ENCODE results near the gene SPHK1.
"Not testable (repeated sequence)": the region's sequence is repeated elsewhere in the genome, so short reads cannot be mapped to it uniquely, and the experiment has no call there.

SPHK1 gene, protein sequence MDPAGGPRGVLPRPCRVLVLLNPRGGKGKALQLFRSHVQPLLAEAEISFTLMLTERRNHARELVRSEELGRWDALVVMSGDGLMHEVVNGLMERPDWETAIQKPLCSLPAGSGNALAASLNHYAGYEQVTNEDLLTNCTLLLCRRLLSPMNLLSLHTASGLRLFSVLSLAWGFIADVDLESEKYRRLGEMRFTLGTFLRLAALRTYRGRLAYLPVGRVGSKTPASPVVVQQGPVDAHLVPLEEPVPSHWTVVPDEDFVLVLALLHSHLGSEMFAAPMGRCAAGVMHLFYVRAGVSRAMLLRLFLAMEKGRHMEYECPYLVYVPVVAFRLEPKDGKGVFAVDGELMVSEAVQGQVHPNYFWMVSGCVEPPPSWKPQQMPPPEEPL

DNA sequence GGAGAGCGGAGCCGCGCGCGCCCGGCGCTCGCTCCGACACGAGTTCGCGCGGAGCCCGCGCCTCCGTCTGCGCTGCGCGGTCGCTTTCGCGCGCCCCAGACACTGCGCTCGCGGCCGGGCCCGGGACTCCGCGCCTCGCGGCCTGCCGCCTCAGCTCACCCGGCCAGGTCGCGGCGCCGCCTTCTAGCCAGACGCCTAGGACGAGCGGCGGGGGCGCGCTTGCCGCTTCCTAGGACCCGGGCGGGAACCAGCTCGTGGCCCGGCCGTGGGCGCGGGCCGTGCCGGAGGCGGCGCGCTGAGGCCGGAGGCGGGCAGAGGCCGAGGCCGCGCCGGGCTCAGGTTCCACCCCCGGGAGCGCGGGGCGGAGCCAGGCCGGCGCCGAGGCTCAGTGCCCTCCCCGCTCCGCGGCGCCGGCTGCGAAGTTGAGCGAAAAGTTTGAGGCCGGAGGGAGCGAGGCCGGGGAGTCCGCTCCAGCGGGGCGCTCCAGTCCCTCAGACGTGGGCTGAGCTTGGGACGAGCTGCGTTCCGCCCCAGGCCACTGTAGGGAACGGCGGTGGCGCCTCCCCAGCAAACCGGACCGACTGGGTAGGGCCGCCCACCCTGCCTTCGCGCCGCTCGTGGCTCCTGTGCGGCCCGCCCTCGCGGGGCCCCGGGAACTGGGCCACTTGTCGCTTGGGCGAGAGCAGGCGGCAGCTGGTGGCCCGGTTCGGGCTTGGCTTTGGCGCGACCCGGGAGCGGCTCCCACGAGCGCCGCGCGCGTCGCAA, at the start of gene SPHK1:
TSS of gene SPHK1 (plus strand) at position 388 of the 765 bp plus-strand sequence. CDS start 1,036 bp downstream, outside the sequence.
- peak; percentile 49 for DNase-seq

DNA sequence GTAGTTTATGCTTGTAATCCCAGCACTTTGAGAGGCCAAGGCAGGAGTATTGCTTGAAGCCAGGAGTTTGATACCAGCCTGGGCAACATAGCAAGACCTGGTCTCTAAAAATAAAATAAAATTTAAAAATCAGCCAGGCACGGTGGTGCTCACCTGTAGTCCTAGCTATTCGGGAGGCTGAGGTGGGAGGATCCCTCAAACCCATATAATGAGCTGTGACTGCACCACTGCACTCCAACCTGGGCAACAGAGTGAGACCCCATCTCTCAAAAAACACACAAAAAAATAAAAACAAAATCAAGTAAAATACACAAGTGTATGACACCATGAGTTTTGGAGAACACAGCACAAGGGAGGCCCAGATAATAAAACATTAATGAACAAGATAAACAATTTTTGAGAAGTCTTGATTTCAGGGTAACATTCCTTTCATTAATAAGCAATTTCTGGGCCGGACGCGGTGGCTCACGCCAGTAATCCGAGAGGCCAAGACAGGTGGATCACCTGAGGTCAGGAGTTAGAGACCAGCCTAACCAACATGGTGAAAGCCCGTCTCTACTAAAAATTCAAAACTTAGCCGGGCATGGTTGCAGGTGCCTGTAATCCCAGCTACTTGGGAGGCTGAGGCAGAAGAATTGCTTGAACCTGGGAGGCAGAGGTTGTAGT, 48.6 kb upstream of the SPHK1 start:
- no peak for DNase-seq

DNA sequence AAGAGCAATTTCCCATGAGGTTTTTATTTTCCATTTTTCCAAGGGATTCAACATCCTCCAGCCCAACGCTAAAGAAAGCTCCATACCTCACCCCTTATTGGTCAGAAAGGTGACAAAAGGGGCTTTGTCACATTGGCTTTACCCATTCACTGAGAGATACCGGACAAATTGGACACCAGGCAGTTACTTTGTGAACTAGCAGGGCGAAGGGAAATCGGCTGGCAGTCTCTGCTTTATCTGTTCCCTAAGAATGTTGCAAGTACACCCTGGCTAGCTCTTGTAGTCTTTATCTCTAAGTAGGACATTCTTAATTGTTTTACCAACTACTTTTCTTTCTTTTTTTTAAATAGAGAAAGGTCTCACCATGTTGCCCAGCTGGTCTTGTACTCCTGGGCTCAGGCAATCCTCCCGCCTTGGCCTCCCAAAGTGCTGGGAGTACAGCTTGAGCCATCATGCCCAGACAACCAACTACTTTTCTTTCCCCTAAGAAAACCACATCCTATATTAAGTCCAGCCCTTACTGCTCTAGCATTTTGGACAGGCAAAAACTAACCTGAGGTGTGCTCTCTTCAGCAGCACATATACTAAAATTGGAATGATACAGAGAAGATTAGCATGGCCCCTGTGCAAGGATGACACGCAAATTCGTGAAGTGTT, 47.5 kb upstream of the SPHK1 start:
- DNase-seq, result no peak

DNA sequence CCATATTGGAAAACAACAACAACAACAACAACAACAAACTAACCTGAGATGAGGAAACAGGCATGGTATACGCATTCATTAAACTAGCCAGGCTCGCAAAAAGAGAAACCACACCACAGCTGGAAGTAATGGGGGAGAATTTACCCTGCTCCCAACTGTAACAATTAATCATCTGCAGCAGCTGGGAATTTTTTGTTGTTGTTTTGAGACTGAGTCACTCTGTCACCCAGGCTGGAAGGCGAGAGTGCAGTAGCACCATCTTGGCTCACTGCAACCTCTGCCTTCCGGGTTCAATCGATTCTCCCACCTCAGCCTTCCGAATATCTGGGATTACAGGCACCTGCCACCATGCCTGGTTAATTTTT, 47.0 kb upstream of the SPHK1 start:
- DNase-seq, result no peak

DNA sequence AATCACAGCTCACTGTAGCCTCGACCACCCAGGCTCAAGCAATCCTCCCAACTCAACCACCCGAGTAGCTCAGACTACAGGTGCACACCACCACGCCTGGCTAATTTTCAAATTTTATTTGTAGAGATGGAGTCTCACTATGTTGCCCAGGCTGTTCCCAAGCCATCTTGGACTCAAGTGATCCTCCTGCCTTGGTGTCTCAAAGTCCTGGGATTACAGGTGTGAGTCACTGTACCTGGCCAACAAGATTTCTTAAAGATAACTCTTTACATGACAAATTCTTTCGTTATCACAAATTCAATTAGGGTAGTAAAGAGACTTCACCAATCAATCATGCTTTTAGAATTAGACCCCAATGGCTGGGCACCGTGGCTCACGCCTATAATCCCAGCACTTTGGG, 43.1 kb upstream of the SPHK1 start:
- DNase-seq, result no peak

DNA sequence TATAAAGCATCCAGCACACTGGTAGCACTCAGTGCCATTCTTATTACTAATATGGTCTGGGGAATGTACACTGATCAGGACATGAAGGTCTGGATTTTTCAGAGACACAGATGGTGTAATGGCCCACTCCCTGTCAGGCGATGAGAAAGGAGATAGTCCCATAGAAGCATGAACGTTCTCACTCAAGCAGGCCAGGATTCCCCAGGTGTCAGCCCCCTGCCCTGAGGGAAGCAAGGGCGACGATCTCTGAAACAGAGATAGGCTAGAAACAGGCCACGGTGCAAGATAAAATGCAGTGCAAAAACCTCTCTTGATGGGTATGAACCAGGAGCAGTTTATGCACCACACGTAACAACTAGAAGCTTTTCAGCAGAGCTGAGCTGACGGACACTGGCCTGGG, 41.3 kb upstream of the SPHK1 start:
- DNase-seq, result no peak

DNA sequence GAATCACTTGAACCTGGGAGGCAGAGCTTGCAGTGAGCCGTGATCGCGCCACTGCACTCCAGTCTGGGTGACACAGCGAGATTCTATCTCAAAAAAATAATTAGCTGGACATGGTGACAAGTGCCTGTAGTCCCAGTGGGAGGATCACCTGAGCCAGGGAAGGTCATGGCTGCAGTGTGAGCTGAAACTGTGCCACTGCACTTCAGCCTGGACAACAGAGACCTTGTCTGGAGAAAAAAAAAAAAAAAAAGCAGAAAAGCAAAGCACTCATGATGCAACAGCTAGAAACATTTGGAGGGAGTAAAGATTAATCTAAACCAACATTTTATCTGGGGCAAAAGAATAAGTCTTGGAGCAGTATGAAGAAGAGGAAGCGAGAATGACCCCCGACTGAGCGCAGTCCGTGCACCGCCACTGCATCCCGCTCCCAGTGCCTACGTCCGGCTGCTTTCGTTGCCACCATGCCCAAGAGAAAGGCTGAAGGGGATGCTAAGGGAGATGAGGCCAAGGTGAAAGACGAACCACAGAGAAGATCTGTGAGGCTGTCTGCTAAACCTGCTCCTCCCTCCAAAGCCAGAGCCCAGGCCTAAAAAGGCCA, 38.9 kb upstream of the SPHK1 start:
- no peak for DNase-seq

DNA sequence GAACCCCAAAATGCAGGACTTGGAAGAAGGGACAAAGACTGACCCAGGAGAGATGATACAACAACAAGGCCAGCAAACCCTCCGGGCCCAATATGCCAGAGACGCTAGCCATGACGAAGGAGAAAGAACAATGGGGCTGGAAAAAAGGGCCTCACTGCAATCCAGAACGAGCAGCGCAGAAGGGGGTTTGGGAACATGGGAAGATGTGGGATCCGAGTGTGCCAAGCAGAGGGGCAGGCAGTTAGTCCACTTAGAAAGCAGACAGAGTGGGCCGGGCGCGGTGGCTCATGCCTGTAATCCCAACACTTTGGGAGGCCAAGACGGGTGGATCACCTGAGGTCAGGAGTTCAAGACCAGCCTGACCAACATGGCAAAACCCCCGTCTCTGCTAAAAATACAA, 37.5 kb upstream of the SPHK1 start:
- not testable (repeated sequence) for DNase-seq

DNA sequence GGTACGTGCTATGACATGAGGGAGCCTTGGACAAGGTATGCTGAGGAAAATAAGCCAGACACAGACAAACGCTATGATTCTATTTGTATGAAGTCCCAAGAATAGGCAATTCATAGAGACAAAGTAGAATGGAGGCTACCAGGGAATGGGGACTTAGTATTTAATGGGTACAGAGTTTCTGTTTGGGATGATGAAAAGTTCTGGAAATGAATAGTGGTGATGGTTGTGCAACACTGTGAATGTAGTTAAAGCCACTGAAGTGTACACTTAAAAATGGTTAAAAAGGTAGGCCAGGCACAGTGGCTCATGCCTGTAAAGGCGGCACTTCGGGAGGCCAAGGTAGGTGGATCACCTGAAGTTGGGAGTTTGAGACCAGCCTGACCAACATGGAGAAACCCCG, 33.9 kb upstream of the SPHK1 start:
- DNase-seq, result no peak

DNA sequence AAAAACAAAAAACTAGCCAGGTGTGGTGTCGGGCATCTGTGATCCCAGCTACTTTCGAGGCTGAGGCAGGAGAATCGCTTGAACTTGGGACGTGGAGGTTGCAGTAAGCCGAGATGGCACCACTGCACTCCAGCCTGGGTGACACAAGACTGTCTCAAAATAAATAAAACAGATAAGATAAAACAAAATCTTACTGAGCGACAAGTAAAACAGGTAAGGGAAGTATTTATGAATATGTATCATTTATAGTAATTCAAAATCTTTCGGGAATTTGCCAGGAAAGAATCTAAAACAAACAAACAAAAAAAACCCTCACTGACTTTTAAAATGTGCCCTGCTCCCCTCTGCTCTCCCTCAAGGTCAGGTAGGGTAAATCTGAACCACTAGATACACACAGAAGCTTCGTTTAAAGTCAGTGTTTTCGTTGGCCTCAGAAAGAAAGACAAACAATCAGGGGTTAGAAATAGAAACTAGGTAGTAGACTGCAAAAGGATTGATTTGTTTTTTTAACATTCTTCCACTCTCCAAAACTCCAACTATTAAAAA, 32.8 kb upstream of the SPHK1 start:
- DNase-seq, result no peak

DNA sequence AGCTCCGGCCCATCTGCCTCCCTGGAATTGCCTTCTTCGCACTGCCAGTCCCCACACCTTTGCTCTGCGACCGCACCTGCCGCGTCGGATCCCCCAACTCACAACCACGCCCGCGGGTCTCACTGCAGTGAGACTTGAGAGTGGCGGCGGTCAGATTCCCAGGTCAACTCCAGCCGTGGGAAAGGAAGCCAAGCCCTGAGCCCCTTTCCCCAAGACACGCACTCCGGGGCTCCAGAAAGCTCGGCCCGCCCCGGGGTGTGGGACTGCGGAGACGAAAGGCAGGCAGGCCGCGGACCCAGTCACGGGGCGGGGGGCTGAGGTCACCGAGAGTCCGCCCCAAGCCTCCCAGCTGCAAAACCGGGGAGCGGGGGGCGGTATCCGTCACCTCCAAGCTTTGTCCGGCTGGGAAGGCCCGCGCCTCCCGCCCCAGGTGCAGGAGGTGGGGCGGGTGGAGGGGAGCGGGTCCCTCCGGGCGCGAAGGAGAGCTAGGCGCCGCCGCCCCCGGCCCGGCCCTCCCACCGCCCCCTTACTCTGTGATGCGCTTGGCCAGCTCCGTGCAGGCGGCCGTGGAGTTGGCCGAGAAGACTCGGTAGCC, 31.3 kb upstream of the SPHK1 start:
- no peak for DNase-seq

DNA sequence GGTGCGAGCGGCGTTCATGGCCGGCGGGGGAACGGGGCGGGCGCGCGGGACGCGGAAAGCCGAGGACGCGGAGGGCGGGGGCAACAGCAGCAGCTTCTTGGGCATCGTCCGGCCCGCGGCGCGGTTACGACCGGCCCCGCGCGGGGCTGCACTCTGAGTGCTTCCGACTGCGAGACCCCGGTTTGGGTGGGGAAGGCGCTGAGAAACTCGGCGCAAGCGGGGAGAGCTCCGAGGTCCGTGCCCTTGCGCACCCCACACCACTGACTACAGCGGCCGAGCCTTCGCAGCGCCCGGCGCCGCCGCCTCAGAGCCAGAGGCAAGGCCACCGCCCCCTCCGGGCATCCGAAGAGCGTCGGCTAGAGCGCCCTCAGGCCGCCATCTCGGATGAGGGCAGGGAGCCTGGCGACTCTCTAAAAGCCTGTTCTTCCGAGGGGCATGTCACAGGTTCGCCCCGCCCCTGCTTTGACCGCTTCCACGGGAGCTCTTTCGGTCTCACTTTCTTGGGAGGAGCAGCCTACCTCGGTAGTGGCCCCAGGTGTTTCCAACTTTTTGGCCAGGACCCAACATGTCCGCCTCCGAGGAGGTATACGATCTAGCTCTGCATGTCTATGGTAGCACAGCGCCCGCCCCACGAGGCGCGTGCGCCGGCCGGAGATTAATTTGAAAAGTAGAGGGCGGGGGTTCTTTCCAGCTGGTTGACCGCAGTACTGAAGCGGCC, 30.7 kb upstream of the SPHK1 start, which contains the start of gene PRPSAP1:
TSS of gene PRPSAP1 (minus strand) at position 318 of the 718 bp plus-strand sequence. CDS start at position 105, 213 bp downstream.
- peak; percentile 83 for DNase-seq

DNA sequence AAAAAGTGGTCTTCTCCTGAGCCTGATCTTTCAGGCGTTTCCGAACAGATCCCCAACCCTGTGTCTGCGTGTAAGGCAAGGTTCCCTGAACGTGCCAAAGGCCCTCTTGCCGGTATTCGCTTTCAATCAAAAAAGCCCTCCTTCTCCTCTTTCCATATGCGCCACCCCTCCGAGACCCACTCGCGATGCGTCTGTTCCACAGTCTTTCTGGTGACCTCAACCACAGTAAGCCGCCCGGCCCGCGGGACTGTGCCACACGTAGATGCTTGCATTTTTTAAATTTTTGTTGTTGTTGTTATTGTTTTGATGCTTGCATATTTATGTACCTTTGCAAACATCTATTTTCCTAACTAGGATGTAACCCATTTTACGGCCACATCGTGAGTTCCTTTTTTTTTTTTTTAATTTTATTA, 30.1 kb upstream of the SPHK1 start:
- DNase-seq, result no peak

DNA sequence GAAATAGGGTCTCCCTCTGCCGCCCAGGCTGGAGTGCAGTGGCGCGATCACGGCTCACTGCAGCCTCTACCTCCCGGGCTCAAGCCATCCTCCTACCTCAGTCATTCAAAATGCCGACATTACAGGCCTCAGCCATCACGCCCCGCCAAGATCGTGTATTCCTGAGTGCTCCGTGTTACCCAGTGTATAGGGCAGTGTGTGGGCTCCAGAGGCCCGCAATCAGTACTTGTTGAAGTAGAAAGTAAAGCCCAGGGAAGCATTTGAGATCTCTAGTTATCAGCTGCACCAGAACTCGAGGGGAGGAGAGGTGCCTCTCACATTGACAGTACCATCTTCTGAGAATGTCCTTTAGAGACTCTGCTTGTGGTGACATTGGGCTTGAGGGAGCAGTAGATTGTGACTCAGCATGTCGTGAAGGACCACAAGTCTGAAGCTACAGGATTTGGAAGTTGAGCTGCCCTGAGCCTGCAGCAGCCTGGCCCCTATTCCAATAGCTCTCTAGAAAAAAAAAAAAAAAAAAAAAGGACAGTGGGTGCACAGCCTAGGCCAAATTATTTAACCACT, 29.6 kb upstream of the SPHK1 start:
- no peak for DNase-seq

DNA sequence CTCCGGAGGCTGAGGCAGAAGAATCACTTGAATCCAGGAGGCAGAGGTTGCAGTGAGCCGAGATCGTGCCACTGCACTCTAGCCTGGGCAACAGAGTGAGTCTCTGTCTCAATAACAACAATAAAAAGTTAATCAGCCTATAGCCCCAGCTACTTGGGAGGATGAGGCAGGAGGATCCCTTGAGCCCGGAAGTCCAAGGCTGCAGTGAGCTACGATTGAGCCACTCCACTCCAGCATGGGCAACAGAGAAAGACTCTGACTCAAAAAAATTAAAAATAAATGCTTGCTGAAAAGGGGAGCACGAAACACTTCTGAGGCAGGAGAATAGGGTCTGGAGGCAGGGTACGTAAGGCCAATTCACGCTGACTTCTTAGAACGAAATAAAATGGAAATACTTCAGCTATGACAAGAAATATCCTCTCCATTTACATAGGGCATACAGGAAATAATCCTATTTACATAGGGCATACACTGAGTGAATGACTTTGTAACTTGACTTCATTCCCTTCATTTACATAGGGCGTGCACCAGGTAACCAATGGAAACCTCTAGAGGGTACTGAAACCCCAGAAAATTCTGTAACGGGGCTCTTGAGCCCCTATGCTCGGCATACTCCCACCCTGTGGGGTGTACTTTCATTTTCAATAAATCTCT, 27.5 kb upstream of the SPHK1 start:
- DNase-seq, result no peak

DNA sequence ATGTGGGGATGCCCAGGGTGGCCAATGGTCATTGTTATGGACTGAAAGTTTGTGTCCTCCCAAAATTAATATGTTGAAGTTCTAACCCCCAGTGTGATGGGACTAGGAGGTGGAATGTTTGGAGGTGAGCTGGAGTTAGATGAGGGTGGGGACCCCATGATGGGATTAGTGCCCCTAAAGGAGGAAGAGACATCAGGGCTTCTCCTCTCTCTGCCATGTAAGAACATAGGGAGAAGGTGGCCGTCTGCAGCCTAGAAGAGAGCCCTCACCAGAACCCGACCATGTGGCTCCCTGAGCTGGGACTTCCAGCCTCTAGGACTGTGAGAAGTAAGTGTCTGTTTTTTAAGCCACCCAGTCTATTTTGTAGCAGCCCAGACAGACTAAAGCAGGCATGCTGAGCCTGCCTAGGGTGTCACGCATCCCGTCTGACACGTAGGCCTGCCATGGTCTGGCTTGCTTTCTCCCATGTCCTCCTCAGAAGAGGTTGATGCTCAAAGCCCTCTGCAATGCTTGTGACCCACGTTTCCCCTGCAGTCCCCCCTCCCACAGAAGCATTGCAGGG, 26.7 kb upstream of the SPHK1 start:
- DNase-seq, result no peak

DNA sequence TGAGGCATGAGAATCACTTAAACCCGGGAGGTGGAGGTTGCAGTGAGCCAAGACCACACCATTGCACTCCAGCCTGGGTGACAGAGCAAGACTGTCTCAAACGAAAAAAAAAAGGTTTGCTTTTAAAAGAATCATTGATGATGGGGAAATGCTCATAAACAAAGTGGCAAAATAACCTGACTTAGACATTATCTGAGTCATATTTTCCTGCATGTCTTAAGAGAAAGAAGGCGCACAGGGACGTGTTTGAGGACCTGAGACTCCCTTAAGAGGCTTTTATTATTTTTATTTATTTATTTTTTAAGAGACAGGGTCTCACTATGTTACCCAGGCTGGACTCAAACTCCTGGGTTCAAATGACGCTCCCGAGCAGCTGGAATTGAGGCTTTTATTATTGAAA, 25.0 kb upstream of the SPHK1 start:
- no peak for DNase-seq

DNA sequence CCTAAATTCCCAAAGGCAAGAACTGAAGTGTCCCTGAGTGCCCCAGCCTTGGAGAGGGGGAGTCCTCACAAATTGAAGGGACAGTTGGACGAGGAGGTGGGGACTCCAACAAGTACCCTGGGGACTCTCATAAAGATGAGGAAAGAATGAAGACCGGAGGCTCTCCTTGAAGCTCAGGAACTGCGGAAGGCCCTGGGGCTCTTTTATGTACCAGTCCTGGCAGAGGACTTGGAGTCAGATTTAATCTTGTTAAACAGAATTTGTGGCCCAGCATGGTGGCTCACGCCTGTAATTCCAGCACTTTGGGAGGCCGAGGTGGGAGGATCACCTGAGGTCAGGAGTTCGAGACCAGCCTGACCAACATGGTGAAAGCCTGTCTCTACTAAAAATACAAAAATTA, 24.6 kb upstream of the SPHK1 start:
- DNase-seq, result not testable (repeated sequence)

DNA sequence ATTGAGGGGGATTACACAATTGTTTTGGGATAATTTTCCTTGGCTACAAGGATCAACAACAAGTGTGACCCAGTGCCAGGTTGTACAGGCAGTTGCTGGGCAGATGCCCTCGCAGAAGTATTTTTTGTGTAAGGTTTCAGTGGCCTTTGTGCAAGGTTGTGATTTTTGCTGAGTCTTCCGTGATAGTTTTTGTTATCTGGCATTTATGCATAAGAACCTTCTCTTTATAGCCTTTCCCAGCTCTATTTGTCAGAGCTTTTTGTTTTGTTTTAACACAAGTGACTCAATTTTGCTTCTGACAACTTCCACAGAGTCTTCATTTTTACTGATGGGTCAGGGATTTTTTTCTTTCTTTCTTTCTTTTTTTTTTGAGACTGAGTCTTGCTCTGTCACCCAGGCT, 23.9 kb upstream of the SPHK1 start:
- DNase-seq, result no peak

Data from CD4-positive, alpha-beta T cell treated with Interleukin-15 for 1 hour (primary cell).